GM18907 (cell line): Measurements from ENCODE around the gene EDA.

Source experiments
- ATAC-seq: cut with Tn5 transposase; IDR thresholded peaks from one replicate; pipeline ENCODE4 v1.9.1; 2021; ENCODE audit warnings: mild to moderate bottlenecking, moderate library complexity; ENCODE audit not compliant: unreplicated experiment

The EDA gene

DNA sequence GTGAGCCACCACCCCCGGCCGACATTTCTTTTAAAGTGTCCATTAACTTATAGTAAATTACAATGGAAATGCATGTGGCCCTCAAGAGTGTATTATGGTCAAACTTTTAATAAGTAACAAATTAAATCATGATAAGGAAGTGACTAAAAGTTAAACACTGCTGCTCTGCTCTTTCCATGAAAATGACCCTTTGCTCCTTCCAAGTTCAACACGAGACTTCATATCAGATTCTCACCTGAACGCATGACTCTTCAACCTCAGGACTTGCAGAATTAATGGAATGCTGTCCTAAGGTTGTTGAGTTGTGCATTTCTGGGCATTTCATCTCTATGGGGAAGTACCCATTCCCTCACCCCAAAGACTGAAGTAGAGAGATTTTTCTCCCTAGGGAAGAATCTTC lies 406.7 kb downstream of the EDA start:
- no peak for ATAC-seq

DNA sequence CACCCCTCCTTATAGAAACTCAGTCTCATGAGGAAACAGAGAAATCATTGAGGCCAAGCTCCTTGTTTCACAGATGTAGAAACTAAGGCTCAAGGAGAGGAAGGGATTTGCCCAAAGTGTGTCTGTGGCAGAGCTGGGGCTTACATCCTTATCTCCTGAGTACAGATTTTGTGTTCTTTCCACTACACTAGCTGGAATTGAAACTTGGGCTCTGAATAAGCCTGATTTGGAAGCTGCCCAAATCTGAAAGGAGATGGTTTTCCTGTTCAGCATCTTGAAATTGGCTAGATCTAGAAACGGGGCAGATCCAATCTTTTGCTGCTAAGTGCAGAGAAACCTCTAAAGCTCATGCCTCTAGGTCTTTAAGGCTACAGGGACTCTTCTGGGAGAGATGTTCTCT lies 409.6 kb downstream of the EDA start:
- ATAC-seq = no peak

GRCh38 chrX:70026112-70026850 lies 410.4 kb downstream of the EDA start:
- no peak for ATAC-seq

- no peak for ATAC-seq
These were observed 410.9 kb downstream of the EDA start for GRCh38 chrX:70026851-70027200.

DNA sequence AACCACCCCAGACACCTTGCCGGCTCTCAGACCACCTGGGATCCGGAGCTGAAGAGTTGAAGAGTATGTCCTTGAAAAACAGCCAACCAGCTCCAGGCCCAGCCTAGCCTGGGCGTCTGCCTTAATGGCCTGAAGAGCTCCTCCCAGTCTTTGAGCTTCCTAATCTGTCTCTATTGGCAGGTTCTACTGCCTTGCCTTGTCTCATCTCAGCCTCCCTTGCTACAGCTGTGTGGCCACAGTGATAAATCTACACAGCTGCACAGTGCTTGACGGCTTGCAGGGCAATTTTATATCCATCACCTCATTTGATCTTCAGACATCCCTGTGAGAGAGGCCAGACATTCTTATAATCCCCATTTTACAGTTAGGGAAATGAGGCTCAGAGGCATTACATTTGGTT lies 413.9 kb downstream of the EDA start:
- no peak for ATAC-seq

DNA sequence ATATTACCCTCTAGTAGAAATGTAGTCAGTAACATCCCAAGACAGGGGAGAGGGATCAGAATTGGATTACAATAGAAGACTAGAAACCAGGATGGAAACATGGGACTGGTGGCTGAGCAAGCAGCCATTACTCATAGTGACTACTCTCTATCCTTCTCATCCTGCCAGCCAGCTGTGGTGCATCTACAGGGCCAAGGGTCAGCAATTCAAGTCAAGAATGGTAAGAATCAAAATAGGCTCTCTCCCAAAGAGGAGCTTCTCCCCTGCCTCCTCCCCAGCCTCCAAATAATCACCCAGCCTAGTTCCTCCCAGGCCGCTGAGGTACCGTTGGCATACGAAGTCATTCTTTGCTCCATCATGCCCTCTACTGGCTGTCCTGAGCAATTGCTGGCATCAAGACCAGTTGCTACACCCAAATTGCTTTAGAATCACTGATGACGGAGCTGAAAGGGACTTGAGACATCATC lies 414.4 kb downstream of the EDA start:
- peak; percentile 82 for ATAC-seq

- no peak for ATAC-seq
These were observed 416.9 kb downstream of the EDA start for GRCh38 chrX:70032792-70033191.

GRCh38 chrX:70033348-70034051 lies 417.6 kb downstream of the EDA start:
- ATAC-seq = peak; percentile 76

- ATAC-seq = no peak
These were observed 418.7 kb downstream of the EDA start for GRCh38 chrX:70034646-70035045.

- ATAC-seq = no peak
These were observed 422.6 kb downstream of the EDA start for GRCh38 chrX:70038515-70038914.

GRCh38 chrX:70038951-70039350 lies 423.0 kb downstream of the EDA start:
- no peak for ATAC-seq

DNA sequence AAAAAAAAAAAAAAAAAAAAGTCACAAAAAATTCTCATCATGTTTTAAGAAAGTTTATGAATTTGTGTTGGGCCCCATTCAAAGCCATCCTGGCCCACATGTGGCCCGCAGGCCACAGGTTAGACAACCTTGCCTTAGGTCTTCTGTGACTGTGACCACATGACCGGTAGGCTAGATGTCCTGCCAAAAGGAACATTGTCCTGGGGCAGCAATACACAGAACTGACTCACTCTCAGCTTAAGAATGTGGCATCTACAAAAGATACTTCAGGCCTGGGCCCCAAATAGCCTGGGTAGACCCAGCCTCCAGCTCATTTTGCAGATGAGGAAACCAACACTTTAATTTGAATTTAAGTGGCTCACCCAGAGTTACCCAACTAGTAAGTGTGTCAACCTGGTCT lies 423.8 kb downstream of the EDA start:
- ATAC-seq = no peak

DNA sequence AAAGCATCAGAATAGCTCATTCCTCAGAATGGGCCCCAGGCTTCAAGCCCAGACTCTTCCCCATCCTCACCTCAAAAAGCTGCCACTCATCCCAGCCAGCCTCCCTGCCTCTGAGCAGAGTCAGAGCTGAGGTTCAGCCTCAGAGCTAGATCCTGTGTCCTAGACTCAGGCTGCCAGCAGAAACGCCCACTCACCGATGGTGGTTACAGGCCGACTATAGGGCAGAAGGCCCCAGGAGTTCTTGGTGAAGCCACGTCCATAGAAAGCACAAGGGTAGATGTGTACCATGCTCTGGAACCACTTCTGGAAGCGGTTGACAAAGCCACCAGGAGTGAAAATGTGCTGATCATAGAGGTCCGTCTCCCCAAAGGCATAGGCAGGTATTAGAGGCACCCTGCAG lies 426.1 kb downstream of the EDA start:
- no peak for ATAC-seq

DNA sequence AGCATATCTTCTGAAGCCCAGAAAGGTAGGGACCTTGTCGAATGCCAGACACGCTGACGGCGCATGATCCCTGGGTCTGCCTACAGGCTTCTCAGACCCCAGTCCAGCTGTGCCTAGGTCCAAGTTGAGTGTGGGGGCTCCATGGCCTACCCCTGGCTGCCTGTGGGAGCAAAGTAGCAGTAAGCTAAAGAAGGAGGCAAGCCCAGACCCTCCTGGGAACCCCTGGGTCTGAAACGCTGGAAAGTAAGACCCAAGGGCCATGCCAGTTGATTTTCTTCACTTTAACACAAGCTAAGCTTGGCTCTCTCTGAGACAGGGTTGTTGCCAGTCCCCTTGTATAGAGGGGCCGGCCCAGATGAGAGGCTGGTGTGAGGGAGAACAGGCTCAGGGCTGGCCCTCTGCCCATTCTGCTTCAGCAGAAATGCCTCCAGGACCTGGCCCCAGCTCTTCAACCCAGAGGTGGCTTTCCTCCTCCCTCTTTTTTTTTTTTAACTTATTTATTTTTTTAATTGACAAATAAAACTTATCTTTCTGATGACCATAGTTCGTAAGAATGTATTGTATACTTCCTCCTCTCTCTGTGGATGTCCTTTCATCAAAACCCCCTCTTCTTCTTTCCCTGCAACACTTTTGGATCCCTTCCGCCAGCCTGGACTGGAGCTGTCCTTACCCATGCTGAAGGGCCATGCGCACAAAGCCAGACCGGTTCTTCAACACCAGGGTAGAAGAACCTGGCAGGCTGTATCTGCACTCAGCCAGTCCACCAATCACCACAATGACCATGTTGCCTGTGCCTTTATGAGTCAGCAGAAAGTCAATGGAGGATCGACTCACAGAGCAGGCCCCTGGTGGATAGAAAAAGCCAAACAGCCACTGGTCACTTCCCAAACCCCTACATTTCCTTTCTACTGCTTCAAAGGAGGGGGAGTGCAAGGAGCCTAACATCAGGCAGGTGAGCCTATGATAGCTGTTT lies 426.8 kb downstream of the EDA start:
- no peak for ATAC-seq

GRCh38 chrX:70043685-70044084 lies 427.8 kb downstream of the EDA start:
- ATAC-seq = no peak

DNA sequence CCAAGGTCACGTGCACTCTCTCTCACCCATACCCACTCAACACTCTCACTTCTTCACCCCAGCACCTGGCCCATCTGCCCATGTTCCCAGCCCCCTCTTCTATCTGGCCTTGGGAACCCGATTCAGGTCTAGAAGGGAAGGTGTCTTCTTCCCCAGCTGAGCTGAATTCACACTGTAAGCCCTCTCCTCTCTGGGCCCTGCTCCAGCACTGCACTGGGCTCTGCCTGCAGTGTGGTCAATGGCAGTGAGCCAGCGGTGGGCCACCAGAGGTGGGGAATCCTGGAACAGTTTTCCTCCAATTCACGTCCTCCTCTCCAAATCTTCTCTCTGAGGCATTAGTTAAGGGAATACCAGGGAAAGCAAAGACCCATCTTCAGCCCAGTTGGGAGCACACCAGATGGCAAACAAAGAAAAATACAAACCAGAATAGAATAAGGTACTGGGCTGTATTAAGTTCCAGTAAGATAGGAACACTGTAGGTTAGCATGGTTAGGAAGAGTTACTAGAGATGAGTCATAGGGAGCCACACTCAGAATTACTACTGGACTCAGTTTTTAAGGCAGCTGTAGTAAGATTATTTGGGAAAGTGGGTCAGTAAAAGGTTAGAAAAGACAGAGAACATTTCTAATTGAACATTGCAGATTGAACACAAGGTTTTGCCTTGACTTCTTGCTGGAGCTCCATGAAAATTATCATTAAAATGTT lies 428.8 kb downstream of the EDA start:
- ATAC-seq = no peak

- ATAC-seq = no peak
These were observed 431.1 kb downstream of the EDA start for GRCh38 chrX:70046978-70047377.

DNA sequence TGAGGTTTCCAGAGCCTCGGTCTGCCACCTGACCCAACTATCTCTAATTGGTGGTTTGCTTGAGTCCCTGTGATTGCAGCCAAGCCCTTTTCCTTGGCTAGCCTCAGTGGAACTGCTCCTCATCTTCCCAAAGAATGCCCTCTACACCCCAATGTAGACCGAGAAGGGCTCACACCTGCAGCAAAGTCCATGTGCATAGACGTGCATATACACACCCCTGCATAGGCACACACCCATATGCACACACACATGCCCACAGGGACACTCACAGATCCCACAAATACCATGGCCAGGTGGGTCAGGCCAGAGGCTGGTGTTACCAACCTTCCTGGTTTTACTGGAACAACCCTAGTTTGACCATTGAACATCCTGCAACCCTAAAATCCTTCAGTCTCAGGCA lies 433.5 kb downstream of the EDA start:
- ATAC-seq = no peak

GRCh38 chrX:70049925-70050324 lies 434.0 kb downstream of the EDA start, which contains the start of gene AWAT2:
TSS of gene AWAT2 (minus strand) at chrX:70049938. CDS start at chrX:70049932, 6 bp downstream.
- no peak for ATAC-seq

GRCh38 chrX:70052895-70053615 lies 437.1 kb downstream of the EDA start:
- no peak for ATAC-seq
